ENCODE data around the gene CALML4.

DNA sequence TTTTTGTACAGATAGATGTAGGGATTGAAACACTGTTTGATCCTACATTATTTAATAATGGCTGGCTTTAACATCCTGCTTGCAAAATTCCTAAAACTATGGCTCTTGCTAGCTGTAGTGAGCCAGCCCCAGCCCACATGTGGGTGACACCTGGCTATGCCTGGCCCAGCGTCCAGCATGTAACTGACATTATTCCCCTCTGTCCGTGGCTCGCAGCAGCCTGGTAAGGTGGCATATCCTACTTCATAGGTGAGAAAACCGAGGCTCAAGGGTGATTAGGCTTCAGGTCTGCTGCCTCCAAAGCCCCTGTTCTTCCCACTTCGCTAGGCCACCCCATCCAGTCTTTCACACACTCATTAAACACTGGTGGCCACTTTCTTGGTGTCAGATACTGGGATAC lies 1.6 kb downstream of the CALML4 start:
- no peak for TF ChIP-seq EZH2phosphoT487 (IDR thresholded peaks at IDR 0.05; ENCODE audit: borderline replicate concordance, low read length)
- TF ChIP-seq, protein P1, sequence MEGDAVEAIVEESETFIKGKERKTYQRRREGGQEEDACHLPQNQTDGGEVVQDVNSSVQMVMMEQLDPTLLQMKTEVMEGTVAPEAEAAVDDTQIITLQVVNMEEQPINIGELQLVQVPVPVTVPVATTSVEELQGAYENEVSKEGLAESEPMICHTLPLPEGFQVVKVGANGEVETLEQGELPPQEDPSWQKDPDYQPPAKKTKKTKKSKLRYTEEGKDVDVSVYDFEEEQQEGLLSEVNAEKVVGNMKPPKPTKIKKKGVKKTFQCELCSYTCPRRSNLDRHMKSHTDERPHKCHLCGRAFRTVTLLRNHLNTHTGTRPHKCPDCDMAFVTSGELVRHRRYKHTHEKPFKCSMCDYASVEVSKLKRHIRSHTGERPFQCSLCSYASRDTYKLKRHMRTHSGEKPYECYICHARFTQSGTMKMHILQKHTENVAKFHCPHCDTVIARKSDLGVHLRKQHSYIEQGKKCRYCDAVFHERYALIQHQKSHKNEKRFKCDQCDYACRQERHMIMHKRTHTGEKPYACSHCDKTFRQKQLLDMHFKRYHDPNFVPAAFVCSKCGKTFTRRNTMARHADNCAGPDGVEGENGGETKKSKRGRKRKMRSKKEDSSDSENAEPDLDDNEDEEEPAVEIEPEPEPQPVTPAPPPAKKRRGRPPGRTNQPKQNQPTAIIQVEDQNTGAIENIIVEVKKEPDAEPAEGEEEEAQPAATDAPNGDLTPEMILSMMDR (IDR thresholded peaks at IDR 0.05; ENCODE audit: low read depth, low read length, poor library complexity, severe bottlenecking) = no peak

Measured in DOHH2 (cell line).